GM10248 (cell line): Measurements from ENCODE around the gene MICALL2.

Experiments
- CTCF ChIA-PET: fragments of 300-600 bp; sonication (Branson Sonifier 250); formaldehyde crosslinking; extraction: SDS; loops from one replicate; lab custom pipeline; 2021; ENCODE audit warnings: antibody characterized with exemption; lab: Yijun Ruan, JAX
- POLR2A ChIA-PET: fragments of 350-650 bp; sonication (Branson Sonifier 250); formaldehyde crosslinking; extraction: SDS; loops from one replicate; lab custom pipeline; 2020; ENCODE audit warnings: antibody characterized with exemption; lab: Yijun Ruan, JAX
- DNase-seq: peaks from one replicate; pipeline ENCODE4 v3.0.0; 2012; ENCODE audit errors: extremely low spot score
- TF ChIP-seq, protein P1 (sequence below): IDR thresholded peaks from 2 replicates; pipeline ENCODE4 v1.5.1; 2012; ENCODE audit warnings: mild to moderate bottlenecking, low read depth; ENCODE audit errors: extremely low read depth, missing control alignments, control extremely low read depth

The MICALL2 gene

DNA sequence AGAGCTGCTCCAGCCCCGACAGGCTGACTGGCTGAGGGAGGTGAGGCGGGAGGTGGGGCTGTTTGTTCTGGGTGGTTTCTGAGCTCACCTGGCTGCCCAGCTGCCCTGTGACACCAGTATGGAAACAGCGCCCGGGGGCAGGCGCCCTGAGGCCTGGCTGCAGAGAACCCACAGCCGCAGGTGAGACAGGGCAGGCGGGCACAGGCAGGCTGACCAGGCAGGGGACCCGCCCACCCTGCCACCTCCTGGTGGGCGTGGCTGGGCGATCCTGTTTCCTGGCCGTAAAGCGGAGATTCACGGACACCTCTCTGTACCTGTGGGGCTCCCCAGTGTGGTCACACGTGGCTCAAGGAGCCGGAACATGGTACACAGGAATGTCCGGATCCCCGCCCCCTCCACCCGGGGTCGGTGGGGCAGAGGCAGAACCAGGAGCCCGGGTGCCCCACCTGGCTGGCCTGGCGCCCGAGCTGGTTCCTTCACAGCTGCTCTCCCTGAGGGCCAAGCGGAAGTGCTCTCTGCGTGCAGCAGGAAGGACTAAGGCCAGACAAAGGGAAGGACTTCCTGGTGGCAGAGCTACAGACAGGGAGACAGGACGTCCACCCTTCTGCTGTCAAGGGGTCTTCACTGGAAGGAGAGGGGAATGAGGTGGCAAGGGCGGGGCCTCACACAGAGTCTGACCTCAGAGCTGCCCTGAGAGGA lies 3.9 kb downstream of the MICALL2 start:
- TF ChIP-seq, protein P1, sequence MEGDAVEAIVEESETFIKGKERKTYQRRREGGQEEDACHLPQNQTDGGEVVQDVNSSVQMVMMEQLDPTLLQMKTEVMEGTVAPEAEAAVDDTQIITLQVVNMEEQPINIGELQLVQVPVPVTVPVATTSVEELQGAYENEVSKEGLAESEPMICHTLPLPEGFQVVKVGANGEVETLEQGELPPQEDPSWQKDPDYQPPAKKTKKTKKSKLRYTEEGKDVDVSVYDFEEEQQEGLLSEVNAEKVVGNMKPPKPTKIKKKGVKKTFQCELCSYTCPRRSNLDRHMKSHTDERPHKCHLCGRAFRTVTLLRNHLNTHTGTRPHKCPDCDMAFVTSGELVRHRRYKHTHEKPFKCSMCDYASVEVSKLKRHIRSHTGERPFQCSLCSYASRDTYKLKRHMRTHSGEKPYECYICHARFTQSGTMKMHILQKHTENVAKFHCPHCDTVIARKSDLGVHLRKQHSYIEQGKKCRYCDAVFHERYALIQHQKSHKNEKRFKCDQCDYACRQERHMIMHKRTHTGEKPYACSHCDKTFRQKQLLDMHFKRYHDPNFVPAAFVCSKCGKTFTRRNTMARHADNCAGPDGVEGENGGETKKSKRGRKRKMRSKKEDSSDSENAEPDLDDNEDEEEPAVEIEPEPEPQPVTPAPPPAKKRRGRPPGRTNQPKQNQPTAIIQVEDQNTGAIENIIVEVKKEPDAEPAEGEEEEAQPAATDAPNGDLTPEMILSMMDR, result no peak
- DNase-seq, result no peak
- CTCF ChIA-PET, result interaction anchor here (4.7 kb wide), 1 partner anchor 18 kb away, joined by 23 read pairs; no protein-coding TSS in a partner anchor
- POLR2A ChIA-PET, result no interaction called here

DNA sequence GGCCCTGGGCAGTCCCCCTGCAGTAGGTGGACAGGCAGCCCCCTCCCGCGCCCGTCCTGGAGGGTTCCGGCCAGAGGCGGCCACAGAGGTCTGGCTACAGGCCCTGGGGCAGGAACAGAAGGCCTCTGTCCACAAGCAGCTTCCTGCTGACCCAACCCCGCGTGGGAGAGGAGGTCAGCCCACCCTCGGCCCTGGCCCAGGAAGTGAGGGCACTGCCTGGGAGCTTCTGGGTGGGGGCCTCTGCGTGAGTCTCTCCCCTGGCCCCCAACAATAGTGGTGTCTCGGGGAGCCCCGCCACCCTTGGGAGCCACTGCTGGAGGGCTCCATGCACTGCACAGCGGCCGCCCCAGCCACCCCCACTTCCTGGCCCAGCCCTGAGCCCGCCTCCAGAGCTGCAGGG lies 4.7 kb downstream of the MICALL2 start:
- ChIA-PET POLR2A (no interaction called here), CTCF (interaction anchor here (4.7 kb wide), 1 partner anchor 19 kb away, joined by 23 read pairs; no protein-coding TSS in a partner anchor)
- DNase-seq, result no peak
- TF ChIP-seq, protein P1, result no peak

DNA sequence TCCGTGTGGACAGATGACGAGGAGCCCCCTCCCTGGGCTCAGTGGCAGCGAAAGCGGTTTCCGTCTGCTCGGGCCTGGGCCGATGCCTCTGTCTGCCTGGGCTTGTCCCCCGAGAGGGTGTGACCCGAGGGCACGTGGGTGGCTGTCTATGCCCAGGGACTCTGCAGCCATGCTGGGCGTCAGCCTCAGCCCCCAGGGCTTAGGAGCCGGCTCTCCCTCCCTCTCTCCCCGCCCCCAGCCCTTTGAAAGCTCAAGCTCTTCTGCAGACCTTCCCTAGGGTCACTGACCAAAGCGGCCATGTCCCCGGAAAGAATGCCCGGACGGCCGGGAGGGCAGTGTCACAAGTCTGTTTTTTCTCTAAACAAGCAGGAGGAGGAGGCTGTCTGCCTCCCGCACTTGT lies 7.1 kb downstream of the MICALL2 start:
- TF ChIP-seq, protein P1, result no peak
- ChIA-PET POLR2A (no interaction called here), CTCF (interaction anchor here (1.5 to 1.8 kb wide), 3 partner anchors 11 to 22 kb away, joined by 3 to 6 read pairs (median 5); no protein-coding TSS in a partner anchor)
- no peak for DNase-seq

DNA sequence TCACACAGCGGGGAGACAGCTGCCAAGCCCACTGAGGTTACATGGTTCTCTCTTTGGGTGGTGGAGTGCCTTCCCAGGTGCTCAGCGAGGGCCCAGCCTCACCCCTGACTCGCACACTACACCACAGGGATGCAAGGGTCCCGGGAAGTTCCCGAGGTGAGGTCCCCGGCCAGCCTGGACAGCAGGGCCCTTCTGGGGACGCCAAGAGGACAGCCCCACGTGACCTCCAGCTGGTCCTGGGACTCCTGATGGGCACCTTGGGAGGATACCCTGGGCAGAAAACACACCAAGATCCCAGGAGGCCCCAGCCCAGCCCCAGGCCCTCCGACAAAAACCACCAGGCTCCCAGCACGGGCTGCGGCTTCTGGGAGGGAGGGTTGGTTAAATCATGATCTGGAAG lies 8.3 kb downstream of the MICALL2 start:
- ChIA-PET POLR2A (no interaction called here), CTCF (interaction anchor here (1.8 kb wide), 1 partner anchor 23 kb away, joined by 6 read pairs; no protein-coding TSS in a partner anchor)
- TF ChIP-seq, protein P1, result no peak
- DNase-seq, result no peak

DNA sequence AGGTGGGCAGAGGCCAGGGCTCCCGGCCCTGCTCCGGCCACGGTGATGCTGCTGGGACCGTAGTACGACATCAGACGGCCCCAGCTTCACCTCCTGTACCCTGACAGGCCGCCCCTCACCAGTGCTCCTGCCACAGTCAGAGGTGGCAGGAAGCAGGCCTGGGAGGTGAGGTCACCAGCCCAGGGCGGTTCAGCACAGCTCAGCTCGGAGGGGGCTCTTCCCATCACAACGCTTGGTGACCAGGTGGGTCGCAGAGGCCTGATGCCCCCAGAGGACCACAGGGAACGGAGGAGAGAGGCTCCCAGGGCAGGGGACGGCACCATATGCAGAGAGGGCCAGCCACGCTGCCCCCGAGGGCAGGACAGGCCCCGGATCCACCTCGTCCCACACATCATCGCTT lies 8.8 kb downstream of the MICALL2 start:
- ChIA-PET CTCF (interaction anchor here (1.8 to 2.7 kb wide), 2 partner anchors 18 to 24 kb away, joined by 5 to 10 read pairs; no protein-coding TSS in a partner anchor), POLR2A (no interaction called here)
- TF ChIP-seq, protein P1, result no peak
- no peak for DNase-seq

DNA sequence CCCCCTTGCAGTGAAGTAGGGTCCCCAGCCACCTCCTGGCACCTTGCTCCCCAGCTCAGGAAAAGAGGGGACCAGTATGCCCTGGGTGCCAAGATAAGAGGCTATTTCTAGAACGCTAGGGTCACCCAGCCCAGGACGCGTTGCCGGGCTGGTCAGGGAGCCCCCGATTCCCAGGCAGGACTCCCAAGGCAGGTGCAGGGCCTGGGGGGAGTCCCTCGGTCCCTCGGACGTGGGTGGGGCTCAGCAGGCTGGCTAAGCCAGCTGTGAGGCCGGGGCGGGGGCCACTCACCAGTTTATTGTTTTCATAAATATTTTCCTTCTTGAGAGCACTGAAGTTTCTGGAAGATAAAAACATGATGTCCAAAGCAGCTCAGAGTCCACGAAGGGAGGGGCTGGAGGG lies 9.3 kb downstream of the MICALL2 start:
- POLR2A ChIA-PET, result no interaction called here
- DNase-seq, result no peak
- CTCF ChIA-PET, result interaction anchor here (1.6 to 2.7 kb wide), 3 partner anchors 12 to 25 kb away, joined by 3 to 10 read pairs (median 5); no protein-coding TSS in a partner anchor
- TF ChIP-seq, protein P1, result no peak
